Muscle layer of duodenum (tissue), 2 donors: Measurements from ENCODE around the gene UQCC3.

Experiments
- H3K27ac ChIP-seq: one replicate; pipeline ENCODE4 v1.7.0; 2013; ENCODE audit warnings: mild to moderate bottlenecking, low read length
- H3K27me3 ChIP-seq: one replicate; pipeline ENCODE4 v1.7.0; 2013; ENCODE audit warnings: low read depth, mild to moderate bottlenecking, control low read depth, low read length
- H3K36me3 ChIP-seq, 2 donors: one replicate each; pipeline ENCODE4 v1.7.0; 2013; ENCODE audit warnings: low read length in 2 of 2, control low read depth in 1 of 2, mild to moderate bottlenecking in 1 of 2; ENCODE audit not compliant: insufficient read depth in 2 of 2, control insufficient read depth in 1 of 2
- H3K4me1 ChIP-seq, 2 donors: one replicate each; pipeline ENCODE4 v1.7.0; 2013; ENCODE audit warnings: low read length in 2 of 2, mild to moderate bottlenecking in 2 of 2, control low read depth in 1 of 2, moderate library complexity in 1 of 2; ENCODE audit not compliant: insufficient read depth in 2 of 2, control insufficient read depth in 1 of 2
- H3K4me3 ChIP-seq, 2 donors: one replicate each; pipeline ENCODE4 v1.7.0; 2013; ENCODE audit warnings: low read length in 2 of 2, low read depth in 1 of 2, mild to moderate bottlenecking in 1 of 2
- H3K9me3 ChIP-seq, 2 donors: one replicate each; pipeline ENCODE4 v1.7.0; 2013; ENCODE audit warnings: low read length in 2 of 2, control low read depth in 1 of 2, mild to moderate bottlenecking in 1 of 2; ENCODE audit not compliant: control insufficient read depth in 1 of 2
- donor health status: healthy.

Gene UQCC3

DNA sequence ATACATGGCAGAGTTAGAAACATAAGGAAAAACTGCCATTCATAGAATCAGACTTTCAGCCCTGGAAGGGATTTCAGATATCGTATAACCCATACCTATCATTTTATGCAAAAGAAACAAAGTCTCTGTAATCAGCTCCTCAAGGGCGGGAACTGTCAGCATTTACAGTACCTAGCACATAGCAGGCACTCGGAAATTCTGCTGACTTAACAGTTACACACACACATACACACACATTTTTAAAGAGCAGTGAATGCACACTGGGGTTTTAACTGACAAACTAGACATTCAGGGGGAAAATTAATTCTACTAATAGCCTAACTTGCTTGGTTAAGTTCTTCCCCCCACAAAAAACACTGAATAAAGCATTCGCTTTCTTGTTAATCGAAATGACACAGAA lies 44.7 kb downstream of the UQCC3 start:
- no peak overlapping the region for H3K4me3 ChIP-seq

DNA sequence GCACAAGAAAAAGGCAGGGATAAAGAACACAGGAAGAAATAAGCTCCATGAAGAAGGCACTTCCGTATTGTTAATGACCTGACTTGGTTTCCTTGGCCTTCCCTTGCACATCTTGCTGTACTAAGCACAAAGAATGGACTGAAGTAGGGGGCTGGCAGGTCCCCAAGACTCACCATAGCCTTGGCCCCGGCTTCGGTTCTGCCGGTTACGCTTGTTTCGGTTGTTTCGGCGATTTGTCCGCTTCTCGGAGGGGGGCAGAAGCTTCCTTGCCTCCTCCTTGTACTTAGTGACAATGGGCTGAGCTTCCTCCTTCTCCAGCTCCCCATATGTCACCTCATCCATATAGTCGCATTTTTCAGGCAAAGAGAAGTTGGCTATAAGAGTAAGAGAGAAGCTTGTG lies 45.3 kb downstream of the UQCC3 start:
- Histone ChIP-seq H3K9me3 (no peaks in the 10 kb centered on the region), H3K4me3 (no peak overlapping the region), H3K27ac (no peak overlapping the region), H3K36me3 (peaks cover 74 to 88% of the 10 kb centered on the region in 2 donors), H3K4me1 (no peaks in the 10 kb centered on the region), H3K27me3 (no peaks in the 10 kb centered on the region)

More for the DNA sequence above, 44.7 kb downstream of the UQCC3 start:
- H3K27ac ChIP-seq = no peak overlapping the region
- H3K27me3 ChIP-seq = no peaks in the 10 kb centered on the region
- H3K36me3 ChIP-seq = peaks cover 71 to 83% of the 10 kb centered on the region in 2 donors
- H3K9me3 ChIP-seq = no peaks in the 10 kb centered on the region
- H3K4me1 ChIP-seq = no peaks in the 10 kb centered on the region

DNA sequence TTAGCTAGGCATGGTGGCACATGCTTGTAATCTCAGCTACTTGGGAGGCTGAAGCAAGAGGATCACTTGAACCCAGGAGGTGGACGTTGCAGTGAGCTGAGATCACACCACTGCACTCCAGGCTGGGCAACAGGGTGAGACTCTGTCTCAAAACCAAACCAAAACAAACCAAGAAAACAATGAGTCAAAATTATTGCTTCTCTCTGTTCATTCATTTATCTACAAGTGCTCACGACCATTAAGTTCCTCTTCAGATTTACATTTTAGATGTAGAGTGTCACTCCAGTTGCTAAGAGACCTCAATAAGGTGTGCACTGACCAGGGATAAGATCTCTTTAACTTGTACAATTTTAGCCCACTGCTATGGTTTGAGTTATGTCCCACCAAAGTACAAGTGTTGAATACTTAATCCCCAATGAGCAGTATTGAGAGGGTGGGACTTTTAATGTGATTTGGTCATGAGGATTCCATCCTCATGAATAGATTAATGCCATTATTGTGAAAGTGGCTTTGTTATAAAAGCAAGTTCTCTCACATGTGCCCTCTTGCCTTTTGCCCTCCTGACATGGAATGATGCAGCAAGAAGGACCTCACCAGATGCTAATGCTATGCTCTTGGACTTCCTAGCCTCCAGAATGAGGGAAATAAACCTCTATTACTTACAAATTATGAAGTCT lies 48.0 kb downstream of the UQCC3 start:
- Histone ChIP-seq H3K27me3 (no peaks in the 10 kb centered on the region), H3K9me3 (no peaks in the 10 kb centered on the region), H3K4me1 (peaks cover 0 to 11% of the 10 kb centered on the region in 2 donors), H3K36me3 (peaks cover 80 to 84% of the 10 kb centered on the region in 2 donors), H3K4me3 (no peak overlapping the region), H3K27ac (no peak overlapping the region)

DNA sequence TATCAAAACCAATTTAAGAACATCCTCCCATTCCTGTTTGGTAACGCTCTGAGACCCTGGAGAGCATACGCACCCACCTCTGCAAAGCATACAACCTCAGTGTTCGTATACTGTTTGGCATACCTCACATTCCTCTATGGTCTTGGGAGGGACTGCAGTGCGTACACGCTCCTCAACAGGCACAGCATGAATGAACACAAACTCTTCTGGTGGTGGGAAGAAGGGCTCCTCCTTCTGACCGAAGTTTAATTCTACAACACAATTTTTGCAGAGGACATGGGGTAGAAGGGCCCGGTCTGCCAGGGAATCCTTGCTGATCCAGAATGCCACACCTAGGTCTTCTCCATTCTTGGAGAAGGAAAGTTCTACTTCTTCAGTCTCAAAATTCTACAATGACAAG lies 50.5 kb downstream of the UQCC3 start:
- Histone ChIP-seq H3K4me3 (no peak overlapping the region), H3K4me1 (peaks cover 4 to 29% of the 10 kb centered on the region in 2 donors), H3K27me3 (no peaks in the 10 kb centered on the region), H3K36me3 (peaks cover 56 to 59% of the 10 kb centered on the region in 2 donors), H3K27ac (no peak overlapping the region), H3K9me3 (no peaks in the 10 kb centered on the region)
